HG02840 (cell line): ENCODE measurements around the gene PPP1R17.

Experiments used
- ATAC-seq: cut with Tn5 transposase; IDR thresholded peaks from one replicate; pipeline ENCODE4 v1.9.1; 2021; ENCODE audit warnings: mild to moderate bottlenecking, moderate library complexity, moderate number of reproducible peaks; ENCODE audit not compliant: unreplicated experiment, low FRiP score

The PPP1R17 gene

GRCh38 chr7:31695859-31696614 is 9.0 kb downstream of the PPP1R17 start:
- ATAC-seq, result no peak

- ATAC-seq, result no peak
Measured at GRCh38 chr7:31699050-31699449, 12.0 kb downstream of the PPP1R17 start.

- ATAC-seq, result no peak
Measured at GRCh38 chr7:31702354-31702753, 15.3 kb downstream of the PPP1R17 start.

- no peak for ATAC-seq
Measured at GRCh38 chr7:31705377-31705776, 18.4 kb downstream of the PPP1R17 start.

- ATAC-seq, result no peak
Measured at GRCh38 chr7:31707089-31707488, 20.1 kb downstream of the PPP1R17 start.

GRCh38 chr7:31710171-31710570 is 23.2 kb downstream of the PPP1R17 start:
- ATAC-seq, result no peak

GRCh38 chr7:31716355-31716754 is 29.3 kb downstream of the PPP1R17 start:
- ATAC-seq, result no peak

- no peak for ATAC-seq
Measured at GRCh38 chr7:31720366-31720765, 33.4 kb downstream of the PPP1R17 start.

GRCh38 chr7:31724696-31725095 is 37.7 kb downstream of the PPP1R17 start:
- ATAC-seq, result no peak

- no peak for ATAC-seq
Measured at GRCh38 chr7:31729195-31729804, 42.3 kb downstream of the PPP1R17 start.

- no peak for ATAC-seq
Measured at GRCh38 chr7:31734456-31734855, 47.4 kb downstream of the PPP1R17 start.

GRCh38 chr7:31735991-31736982 is 49.3 kb downstream of the PPP1R17 start:
- ATAC-seq, result no peak

GRCh38 chr7:31741852-31742251 is 54.8 kb downstream of the PPP1R17 start:
- no peak for ATAC-seq

GRCh38 chr7:31744294-31744874 is 57.4 kb downstream of the PPP1R17 start:
- peak; percentile 74 for ATAC-seq

- no peak for ATAC-seq
Measured at GRCh38 chr7:31747553-31747952, 60.5 kb downstream of the PPP1R17 start.

- no peak for ATAC-seq
Measured at GRCh38 chr7:31748084-31748483, 61.1 kb downstream of the PPP1R17 start.

- ATAC-seq, result no peak
Measured at GRCh38 chr7:31751726-31752125, 64.7 kb downstream of the PPP1R17 start.
